HG03045 (cell line): ENCODE measurements around the gene TNRC6A.

Experiments
- ATAC-seq: cut with Tn5 transposase; IDR thresholded peaks from one replicate; pipeline ENCODE4 v1.9.1; 2021; ENCODE audit warnings: mild to moderate bottlenecking, moderate library complexity; ENCODE audit not compliant: unreplicated experiment

Gene TNRC6A

DNA sequence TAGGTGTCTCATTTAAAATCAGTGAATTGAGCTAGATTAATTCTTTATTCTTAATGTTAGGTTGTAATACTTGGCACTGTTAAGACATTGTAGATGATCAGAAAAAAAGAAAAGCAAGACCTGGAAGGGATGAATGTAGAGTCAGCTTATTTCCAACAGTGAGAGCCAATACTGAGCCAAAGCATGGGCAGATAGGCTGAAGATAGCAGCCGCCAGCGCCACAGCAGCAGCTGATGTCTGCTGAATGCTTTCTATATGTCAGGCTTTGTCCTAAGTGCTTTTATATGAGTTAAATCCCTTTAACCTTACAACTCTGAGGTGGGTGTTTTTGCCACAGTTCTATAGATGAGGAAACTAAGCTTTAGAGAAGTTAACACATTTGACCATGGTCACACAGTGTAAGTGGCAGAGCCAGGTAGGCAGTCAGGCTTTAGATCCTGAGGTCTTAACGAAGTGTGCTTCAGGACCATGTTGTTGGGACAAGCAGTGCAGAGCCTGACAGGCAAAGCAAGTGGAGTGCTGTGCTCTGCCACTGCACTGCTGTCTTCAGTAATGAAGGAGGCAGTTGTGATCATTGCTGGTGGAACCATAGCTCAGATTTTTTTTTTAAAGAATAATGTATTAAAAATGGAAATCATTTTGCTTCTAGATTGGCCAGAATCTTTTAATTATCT is 25.9 kb downstream of the TNRC6A start:
- ATAC-seq: no peak

DNA sequence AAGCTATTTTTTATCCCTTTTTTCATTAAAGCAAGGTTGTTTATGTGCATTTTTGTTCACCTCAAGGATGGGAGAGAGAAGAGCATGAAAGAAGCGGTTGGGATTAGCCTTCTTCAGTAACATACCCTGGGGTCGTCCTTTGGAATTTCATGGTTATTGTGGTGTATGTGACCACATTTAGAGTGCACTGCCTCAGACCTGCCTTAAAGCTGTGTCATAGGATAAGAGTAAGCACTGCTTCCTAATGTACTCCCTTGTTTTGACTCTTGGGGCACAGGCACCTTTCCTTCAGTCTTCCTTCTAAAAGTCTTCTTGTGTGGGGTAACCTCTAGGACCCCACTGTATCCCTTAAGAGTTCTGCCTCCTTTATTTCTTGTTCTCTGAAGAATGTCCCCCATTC is 28.9 kb downstream of the TNRC6A start:
- no peak for ATAC-seq

DNA sequence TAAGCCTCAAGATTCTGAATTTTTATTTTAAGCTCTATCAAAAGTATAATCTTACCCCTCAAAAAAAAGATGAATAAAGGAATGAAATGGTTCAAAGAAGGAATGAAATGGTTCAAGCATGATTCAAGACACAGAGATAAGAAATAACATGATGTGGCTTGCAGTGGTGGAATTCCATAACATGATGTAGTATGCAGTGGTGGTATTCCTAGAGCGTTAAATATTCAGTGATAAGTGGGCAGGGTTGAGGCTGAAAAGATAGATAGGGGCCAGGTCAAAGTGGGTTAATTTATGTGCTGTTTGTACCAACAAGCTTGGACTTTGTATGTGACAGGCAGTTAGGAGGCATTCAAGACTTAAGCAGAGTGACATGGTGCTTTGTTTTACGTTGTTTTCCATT is 29.6 kb downstream of the TNRC6A start:
- ATAC-seq: no peak

GRCh38 chr16:24761526-24761925 is 32.1 kb downstream of the TNRC6A start:
- no peak for ATAC-seq

- ATAC-seq: no peak
Observed at GRCh38 chr16:24764916-24765315, 35.5 kb downstream of the TNRC6A start.

DNA sequence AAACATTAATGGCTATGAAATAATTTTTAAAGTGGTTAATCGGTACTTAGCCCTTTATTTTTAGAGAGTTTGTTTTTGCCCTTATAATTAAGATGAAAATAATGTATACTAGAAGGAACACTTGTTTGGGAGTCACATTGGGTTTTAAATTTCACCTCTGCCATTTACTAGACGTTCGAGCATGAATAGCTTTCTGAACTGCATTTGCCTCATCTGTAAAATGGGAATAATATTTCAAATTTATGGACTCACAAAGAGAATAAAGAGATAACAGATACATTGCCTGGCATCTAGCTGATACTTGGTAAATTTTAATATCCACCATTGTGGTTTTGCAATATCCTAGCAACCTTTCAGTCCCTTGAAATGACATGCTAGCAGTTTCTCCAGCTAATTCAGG is 36.6 kb downstream of the TNRC6A start:
- ATAC-seq: no peak

GRCh38 chr16:24769806-24770205 is 40.4 kb downstream of the TNRC6A start:
- no peak for ATAC-seq

DNA sequence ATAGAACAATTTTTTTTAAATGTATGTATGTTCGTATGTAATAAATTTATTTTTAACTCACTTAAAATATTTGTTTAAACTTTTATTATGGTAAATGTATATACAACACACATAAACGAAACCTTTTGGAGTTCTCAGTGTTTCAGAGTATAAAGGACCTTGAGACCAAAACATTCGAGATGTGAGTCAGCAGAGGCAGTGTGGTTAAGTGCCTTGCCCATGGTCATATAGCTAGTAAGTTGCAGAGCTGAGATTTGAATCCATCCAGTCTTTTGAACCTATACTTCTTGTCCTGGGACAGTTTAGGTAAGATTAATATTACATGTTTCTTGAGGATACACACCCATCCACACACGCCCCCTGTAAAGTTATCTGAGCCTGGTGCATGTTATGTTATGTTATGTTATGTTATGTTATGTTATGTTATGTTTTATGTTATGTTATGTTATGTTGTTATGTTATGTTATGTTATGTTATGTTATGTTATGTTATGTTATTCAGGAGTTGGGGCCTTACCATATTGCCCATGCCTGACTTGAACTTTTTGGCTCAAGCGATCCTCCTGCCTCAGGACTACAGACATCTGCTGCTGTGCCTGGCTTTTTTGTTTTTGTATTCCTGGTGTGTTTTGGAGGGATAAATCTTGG is 41.8 kb downstream of the TNRC6A start:
- no peak for ATAC-seq

GRCh38 chr16:24771779-24772157 is 42.3 kb downstream of the TNRC6A start:
- no peak for ATAC-seq

DNA sequence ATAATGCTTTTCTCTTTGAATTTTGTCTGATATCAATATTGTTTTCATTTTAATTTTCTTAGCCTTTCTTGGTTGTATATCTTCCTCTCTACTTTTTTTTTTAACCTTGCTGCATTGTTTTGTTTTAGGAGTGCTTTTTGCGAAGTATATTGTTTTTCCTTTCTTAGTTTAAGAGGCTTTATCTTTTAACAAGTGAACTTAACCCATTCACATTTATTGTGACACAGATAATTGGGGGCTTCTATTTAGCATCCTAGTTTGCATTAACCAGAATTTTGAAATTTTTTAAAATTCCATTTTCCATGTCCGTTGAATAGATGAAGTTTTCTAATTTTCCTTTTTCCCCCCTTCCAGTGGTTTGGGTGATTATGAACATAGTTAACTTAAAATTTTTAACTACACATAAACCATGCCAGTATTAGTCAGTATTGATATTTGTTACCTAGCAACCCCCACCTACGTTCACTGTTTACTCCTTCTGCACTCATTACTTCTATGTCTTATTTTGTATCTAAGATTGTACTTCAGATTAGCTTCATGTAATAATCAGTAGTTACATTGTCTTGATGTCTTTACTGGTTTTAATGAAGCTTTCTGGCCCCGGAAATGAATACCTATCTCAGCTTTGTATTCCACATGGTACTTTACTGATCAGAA is 44.4 kb downstream of the TNRC6A start:
- no peak for ATAC-seq

DNA sequence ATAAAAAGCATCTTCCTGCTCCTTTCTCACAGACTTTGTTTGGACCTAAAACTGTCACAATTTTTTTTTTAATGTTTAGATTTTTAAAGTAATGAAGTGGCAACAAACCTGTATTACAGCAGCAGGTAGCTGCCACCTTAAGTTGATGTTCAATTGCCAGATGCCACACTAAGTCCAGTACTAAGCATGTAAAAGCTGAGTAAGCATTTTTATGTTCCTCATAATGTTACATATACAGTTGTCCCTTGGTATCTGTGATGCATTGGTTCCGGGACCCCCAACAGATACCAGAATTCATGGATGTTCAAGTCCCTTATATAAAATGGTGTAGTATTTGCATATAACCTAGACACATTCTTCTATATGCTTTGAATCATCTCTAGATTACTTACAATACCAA is 45.1 kb downstream of the TNRC6A start:
- no peak for ATAC-seq

- no peak for ATAC-seq
Observed at GRCh38 chr16:24775455-24775854, 46.0 kb downstream of the TNRC6A start.

DNA sequence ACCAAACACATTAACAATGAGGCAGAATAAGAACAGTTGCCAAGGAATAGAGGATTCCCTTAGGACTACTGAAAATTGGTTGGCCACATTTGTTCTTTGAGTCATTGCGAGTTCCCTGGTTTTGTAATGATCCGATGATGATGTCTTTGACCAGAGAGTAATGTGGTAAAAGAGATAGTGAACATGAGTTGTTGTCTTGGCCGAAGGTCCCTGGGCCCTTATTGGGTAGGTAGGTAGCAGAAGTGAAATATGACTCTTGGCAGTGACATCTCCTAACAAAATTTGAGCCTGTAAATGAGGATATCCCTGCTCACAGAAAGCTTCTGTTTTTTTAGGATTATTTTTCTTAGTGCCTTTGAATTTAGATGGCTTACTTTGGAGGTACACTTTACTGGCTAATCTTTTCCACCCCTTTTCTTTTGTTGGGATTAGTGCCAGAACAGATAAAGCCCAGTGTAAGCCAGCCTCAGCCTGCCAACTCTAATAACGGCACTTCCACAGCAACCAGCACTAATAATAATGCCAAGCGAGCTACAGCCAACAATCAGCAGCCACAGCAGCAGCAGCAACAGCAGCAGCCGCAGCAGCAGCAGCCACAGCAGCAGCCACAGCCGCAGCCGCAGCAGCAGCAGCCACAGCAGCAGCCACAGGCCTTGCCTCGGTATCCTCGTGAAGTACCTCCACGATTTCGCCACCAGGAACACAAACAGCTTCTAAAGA is 47.2 kb downstream of the TNRC6A start:
- ATAC-seq: no peak

DNA sequence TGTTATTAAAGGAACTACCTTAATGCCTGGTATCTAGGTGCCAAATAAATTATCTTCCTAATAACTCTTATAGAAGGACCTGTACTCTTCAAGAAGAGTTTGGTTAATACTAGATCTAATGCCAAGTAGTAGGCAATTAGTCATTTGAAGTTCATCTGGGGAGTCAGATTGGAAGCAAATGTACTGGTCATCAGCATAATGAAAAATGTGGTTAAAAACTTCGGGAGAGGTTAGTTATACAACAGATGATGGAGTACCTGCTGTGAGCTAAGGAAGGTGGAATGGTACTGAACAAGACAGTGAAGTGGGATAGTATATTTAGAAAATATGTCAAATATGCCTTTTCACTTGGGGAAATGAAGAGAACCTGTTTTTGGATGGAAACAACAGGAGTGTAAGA is 49.2 kb downstream of the TNRC6A start:
- no peak for ATAC-seq

DNA sequence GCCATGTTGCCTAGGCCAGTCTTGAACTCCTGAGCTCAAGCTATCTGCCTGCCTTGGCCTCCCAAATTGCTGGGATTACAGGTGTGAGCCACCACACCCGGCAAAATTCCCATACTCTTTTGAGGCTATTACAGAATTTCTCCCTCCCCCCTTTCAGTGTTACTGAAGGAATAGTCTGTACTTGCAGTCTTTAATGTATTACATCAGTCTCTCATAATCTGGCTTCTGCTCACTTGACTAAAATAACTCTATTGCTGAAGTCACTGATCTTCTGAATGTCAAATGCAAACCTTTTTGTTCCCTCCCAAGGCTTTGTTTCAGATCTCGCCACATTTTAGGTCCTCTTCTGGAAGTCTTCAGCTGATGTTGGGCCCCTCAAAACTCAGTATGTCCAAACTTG is 51.8 kb downstream of the TNRC6A start:
- ATAC-seq: no peak

- no peak for ATAC-seq
Observed at GRCh38 chr16:24784121-24784520, 54.7 kb downstream of the TNRC6A start.

DNA sequence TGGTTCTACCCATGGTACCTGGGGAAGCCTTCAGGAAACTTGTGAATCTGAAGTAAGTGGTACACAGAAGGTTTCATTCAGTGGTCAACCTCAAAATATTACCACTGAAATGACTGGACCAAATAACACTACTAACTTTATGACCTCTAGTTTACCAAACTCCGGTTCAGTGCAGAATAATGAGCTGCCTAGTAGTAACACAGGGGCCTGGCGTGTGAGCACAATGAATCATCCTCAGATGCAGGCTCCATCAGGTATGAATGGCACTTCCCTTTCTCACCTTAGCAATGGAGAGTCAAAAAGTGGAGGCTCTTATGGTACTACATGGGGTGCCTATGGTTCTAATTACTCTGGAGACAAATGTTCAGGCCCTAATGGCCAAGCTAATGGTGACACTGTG is 60.4 kb downstream of the TNRC6A start:
- no peak for ATAC-seq

- no peak for ATAC-seq
Observed at GRCh38 chr16:24800586-24800985, 71.1 kb downstream of the TNRC6A start.

GRCh38 chr16:24801761-24802302 is 72.4 kb downstream of the TNRC6A start:
- ATAC-seq: no peak

GRCh38 chr16:24805484-24805883 is 76.0 kb downstream of the TNRC6A start:
- ATAC-seq: no peak

DNA sequence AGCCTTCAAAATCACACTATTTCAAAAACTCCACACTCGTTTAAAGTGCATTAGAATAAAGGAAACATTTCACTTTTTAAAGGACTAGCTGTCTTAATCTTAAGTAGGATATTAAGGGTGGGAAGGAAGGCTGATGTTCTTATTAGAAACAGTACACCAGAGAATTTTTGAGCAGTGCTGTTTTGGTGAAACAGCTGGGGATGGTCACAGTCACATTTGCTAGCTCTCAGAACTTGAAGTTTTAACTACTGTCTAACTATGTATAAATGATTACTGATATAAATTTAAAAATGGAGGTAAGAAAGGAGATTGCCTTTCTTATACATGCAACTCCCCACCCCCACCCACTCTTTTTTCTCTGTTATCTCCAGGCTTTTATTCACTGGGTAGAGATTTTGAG is 77.8 kb downstream of the TNRC6A start:
- no peak for ATAC-seq
